ENCODE results near the gene SLC15A5. TPM values are rescaled to one million over a fixed set of nuclear protein-coding genes. Genes with fewer than 3 reads are reported as not detected.

SLC15A5 gene
- total and polyA plus RNA-seq, 2 of the 4 experiments (the other 2 are of a cell fraction), result not detected

DNA sequence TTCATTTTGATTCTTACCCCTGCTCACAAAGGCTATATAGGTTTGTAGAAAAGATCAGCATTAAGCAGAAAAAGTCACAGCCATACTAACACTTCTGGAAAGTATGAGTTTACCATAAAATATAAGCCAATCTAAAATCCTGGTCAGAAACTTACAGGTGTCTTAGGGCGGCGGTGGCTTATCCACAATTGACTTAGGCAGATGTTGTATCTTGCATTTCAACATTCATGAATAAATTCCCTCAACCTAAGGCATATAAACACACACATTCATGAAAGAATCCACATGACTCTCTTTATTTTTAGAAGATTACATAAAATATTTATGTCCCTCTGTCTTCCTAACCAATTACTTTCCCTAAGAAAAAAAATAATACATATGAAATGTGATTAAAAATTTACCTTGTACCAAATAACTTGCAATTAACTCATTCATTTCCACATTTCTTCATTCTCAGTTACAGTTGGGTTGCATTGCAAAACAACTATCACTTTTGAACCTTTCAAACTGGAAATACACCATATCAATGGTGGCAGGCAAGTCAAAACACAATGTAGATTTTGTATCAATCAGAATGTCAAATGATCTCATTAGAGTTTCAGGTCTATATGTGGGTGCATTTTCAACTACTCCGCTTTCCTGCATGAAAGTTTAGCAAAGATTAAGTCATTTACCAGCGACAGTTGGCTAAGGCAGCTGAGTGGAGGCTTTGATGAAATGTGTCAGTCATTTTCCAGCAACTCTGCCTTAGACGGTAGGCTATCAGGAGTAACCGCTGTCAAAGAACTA, 124.4 kb downstream of the SLC15A5 start:
- TF ChIP-seq BHLHE40 (IDR thresholded peaks at IDR 0.05; ENCODE audit: low read depth, low read length), result no peak

More for the DNA sequence above, 124.4 kb downstream of the SLC15A5 start:
- H4K5ac ChIP-seq (ENCODE audit: low read depth, low read length), result no peak overlapping the region
- no peak overlapping the region for H3K14ac ChIP-seq (replicated peaks; ENCODE audit: low read depth, low read length)
- H2BK120ac ChIP-seq (ENCODE audit: low read depth, low read length), result no peak overlapping the region
- no peak overlapping the region for H3K4me2 ChIP-seq (ENCODE audit: low read depth, low read length)
- H3K9me3 ChIP-seq (ENCODE audit: control insufficient read depth, insufficient read depth, low read length), result no peaks in the 10 kb centered on the region
- no peak overlapping the region for H3K9ac ChIP-seq (ENCODE audit: low read depth, low read length)
- no peaks in the 10 kb centered on the region; the same call in 1 of the 2 replicates for H3K27me3 ChIP-seq (ENCODE audit: control insufficient read depth, insufficient read depth, low read length)
- no peak overlapping the region for H2BK5ac ChIP-seq (ENCODE audit: low read depth, low read length, poor library complexity, severe bottlenecking)
- BruUV-seq (replicated peaks), result no TSS peak
- no peak overlapping the region for H3K23ac ChIP-seq (ENCODE audit: low read depth, low read length)
- no peaks in the 10 kb centered on the region for H3K36me3 ChIP-seq (ENCODE audit: control insufficient read depth, insufficient read depth, low read length)
- no peak overlapping the region for H4K8ac ChIP-seq (ENCODE audit: low read depth in 2 of 2, low read length in 2 of 2)
- no peaks in the 10 kb centered on the region for H3K79me1 ChIP-seq (ENCODE audit: low read depth in 1 of 2, low read length in 2 of 2)
- no peak overlapping the region for H2AFZ ChIP-seq (replicated peaks; ENCODE audit: low read length, poor library complexity)
- WGBS, 2 experiments (ENCODE audit: extremely low coverage in 2 of 2, insufficient read length in 1 of 2), result 60% methylated on average over 1 of the region's 6 CpGs; no CpG with 5 or more reads in 1 of the 2 experiments
- no peak overlapping the region for H4K91ac ChIP-seq (ENCODE audit: insufficient read depth, low read depth, low read length)
- ATAC-seq (ENCODE audit: low read depth), result no peak
- H3K27ac ChIP-seq (ENCODE audit: insufficient read depth, low read length), result no peak overlapping the region
- H2AK9ac ChIP-seq (replicated peaks; ENCODE audit: low read depth, low read length, poor library complexity), result no peak overlapping the region
- no peak overlapping the region for H3K18ac ChIP-seq (ENCODE audit: low read depth, low read length)
- no peak overlapping the region for H3K56ac ChIP-seq (ENCODE audit: extremely low read depth, insufficient read depth, low read length)
- in situ Hi-C loops (cut with MboI; ENCODE audit: low sequenced_read_pairs) (loop anchor here (25.0 kb wide), 1 partner anchor 1484 kb away; no protein-coding TSS in a partner anchor), intact Hi-C loops (cut with micrococcal nuclease) (no loop called here), dilution Hi-C loops (cut with HindIII; ENCODE audit: low sequenced_read_pairs, unreplicated experiment) (no loop called here)
- H2BK15ac ChIP-seq (ENCODE audit: low read depth, low read length), result no peak overlapping the region
- H3K9me1 ChIP-seq (ENCODE audit: insufficient read depth, low read length), result no peaks in the 10 kb centered on the region
- no peak overlapping the region for H3K4me3 ChIP-seq (ENCODE audit: insufficient read depth, low read depth, low read length)
- no peak overlapping the region for H3K4ac ChIP-seq (ENCODE audit: low read depth, low read length)
- DNase-seq, result no peak
- H3K4me1 ChIP-seq (ENCODE audit: control insufficient read depth, insufficient read depth, low read length), result no peaks in the 10 kb centered on the region
- H2AK5ac ChIP-seq (ENCODE audit: low read depth, low read length), result no peak overlapping the region
- ChIA-PET POLR2A (ENCODE audit: unreplicated experiment) (no interaction called here), CTCF (no interaction called here)
- H4K20me1 ChIP-seq (ENCODE audit: insufficient read depth, low read length), result no peaks in the 10 kb centered on the region
- H2BK20ac ChIP-seq (ENCODE audit: low read depth, low read length), result no peak overlapping the region

All from IMR-90 (cell line).